ENCODE measurements around the gene FCHSD1.
"Not testable (repeated sequence)": the region's sequence is repeated elsewhere in the genome, so short reads cannot be mapped to it uniquely, and the experiment has no call there.

The FCHSD1 gene

DNA sequence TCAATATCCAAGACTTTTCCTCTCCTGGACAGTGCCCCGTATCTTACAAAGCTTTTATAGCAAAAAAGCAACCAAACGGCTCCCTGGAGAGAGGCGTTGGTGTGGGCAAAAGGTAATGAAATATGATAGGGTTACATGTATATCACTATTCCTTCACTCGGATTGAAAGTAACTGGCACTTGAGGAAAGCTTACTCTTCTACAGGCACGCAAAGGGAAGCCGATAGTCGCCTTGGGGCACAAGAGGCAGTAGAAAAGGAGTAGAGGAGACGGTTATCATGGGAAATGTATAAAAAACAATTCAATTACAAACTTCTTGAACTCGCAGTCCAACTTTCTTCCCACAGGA, 33.6 kb downstream of the FCHSD1 start:
- DNase-seq (ENCODE audit: low read depth, low spot score) = no peak

DNA sequence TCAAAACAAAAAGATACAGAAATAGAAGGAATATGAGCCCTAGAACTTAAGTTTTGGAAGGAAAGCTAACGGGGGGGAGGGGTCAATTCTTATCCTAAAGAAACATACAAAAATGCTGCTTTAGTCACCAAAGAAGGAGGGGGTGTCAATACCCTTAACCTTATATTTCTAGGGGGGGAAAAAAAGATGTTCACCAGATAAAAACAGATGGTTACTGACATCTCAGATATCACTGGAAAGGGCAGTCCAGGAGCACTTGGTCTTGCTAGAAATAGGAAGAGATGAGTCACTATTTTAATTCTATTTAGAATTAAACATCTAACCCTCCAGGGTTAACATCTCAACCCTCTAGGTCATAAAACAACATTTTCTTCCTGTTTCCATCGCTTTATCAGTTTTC, 34.1 kb downstream of the FCHSD1 start:
- no peak for DNase-seq (ENCODE audit: low read depth, low spot score)

DNA sequence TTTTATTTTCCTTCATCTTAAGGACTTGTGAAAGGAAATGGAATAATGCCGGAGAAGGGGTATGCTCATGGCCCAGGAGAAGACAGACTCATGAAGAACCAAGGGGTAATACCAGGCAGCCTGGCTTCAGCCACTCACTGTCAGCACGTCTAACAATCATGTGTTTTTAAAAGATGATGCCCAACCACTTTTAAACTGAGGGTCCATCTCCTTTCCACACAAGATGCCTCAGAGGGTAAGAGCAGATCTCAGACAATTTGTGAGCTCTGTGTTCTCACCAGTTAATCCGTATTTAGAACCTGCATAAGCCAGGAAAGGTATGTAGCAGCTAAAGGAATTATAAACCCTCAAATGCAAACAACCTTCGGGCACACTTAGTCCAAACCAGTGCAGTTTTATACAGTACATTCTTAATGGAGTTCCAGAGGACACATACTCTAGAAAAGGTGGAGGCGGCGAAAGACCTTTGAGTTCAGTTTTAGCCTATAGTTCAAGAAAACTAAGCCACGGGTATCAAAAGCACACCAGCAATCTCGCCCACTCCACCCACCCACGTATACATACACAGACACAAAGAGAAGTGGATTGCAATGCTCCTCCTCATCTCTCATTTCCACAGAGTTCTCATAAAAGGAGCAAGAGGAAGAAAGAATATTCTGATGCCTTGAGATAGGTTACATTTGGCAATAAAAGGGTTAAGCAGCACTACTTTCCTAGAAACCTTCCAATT, 35.1 kb downstream of the FCHSD1 start:
- no peak for DNase-seq (ENCODE audit: low read depth, low spot score)

DNA sequence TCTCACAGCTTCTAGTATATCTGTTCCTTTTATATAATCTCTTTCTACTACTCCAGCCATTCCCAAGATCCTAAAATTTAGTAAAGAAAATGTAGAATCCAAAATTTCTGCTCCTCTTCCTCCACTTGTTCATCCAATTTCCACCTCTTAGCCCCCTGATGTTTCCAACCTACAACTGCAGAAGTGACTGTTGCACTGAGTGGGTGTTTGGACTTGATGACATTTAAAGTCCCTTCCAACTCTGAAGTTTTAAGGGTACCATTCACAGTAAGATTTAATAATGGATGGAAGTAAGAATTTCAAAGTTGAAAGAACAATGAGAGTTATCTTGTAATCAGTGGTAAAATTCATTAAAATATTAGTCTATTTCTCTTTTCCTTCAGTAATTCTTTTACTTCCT, 37.9 kb downstream of the FCHSD1 start:
- DNase-seq (ENCODE audit: low read depth, low spot score) = no peak

DNA sequence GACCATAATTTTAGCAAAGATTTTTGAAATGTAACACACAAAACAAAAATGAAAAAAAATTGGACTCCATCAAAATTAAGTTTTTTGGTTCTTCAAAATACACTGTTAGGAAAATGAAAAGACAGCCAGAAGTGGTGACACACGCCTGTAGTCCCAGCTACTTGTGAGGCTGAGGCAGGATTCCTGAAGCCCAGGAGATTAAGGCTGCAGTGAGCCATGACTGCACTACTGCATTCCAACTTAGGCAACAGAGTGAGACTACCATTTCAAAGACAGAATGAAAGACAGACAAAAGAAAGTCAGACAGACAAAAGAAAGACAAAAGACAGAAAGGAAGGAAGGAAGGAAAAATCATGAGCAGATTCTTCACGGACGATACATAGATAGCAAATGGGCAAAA, 39.9 kb downstream of the FCHSD1 start:
- no peak for DNase-seq (ENCODE audit: low read depth, low spot score)

DNA sequence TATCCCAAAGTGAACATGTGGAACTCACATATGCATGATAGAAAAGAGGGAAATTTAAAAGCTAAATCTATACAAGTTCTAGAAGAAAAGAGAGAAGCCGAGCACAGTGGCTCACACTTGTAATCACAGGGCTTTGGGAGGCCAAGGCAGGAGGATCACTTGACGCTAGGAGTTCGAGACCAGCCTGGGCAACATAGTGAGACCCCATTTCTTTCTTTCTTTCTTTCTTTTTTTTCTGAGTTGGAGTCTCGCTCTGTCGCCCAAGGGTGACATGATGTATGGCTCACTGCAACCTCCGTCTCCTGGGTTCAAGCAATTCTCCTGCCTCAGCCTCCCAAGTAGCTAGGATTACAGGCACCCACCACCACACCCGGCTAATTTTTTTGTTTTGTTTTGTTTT, 41.3 kb downstream of the FCHSD1 start:
- not testable (repeated sequence) for DNase-seq (ENCODE audit: low read depth, low spot score)

DNA sequence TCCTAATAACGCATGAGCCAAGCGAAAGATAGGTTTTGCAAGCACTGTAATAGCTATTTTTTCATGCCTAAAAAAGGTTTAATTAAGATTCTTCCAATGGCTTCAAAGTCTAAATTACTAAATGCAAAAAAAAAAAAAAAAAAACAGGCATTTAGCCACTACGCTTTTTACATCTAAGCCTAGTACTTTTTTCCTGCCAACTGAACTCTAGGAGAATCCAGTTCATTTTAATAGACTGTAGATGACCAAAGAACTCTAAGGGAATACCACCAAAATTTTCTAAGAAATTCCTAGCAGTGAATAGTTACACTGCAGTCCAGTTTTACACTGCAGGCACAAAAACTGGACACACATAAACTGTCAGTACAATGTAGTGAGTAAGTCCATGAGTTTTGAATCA, 42.2 kb downstream of the FCHSD1 start:
- no peak for DNase-seq (ENCODE audit: low read depth, low spot score)

DNA sequence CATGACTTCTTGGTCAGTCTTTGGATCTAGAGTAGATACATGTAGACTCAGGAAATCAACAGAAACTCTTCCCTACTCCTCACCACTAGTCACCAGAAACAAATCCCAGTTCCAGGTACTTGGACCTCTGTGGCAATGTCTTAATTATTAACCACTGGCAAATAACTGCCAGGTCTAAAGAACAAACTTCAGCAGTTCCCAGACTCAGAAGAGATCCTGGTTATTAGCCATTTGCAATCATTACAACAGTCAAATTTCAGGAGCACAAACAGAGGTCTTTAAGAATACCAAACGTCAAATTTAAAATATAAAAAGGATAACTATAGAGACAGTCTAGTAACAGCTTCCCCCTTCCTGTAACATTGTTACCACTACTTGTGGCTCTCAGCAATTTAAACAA, 42.7 kb downstream of the FCHSD1 start:
- no peak for DNase-seq (ENCODE audit: low read depth, low spot score)

DNA sequence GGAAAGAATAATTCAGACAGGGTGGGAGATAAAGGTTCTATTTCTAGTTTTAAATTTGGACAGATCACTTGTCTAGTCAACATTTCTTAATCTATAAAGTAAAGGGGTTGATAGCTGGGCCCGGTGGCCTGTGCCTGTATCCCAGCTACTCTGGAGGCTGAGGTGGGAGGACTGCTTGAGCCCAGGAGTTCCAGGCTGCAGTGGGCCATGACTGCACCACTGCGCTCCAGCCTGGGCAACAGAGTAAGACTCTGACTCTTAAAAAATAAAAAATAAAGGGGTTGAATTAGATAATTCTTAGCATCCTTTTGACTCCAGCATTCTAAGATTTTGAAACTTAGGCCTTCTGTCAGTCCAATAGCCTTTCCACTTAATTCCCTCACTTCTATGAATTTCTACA, 43.2 kb downstream of the FCHSD1 start:
- DNase-seq (ENCODE audit: low read depth, low spot score) = no peak

DNA sequence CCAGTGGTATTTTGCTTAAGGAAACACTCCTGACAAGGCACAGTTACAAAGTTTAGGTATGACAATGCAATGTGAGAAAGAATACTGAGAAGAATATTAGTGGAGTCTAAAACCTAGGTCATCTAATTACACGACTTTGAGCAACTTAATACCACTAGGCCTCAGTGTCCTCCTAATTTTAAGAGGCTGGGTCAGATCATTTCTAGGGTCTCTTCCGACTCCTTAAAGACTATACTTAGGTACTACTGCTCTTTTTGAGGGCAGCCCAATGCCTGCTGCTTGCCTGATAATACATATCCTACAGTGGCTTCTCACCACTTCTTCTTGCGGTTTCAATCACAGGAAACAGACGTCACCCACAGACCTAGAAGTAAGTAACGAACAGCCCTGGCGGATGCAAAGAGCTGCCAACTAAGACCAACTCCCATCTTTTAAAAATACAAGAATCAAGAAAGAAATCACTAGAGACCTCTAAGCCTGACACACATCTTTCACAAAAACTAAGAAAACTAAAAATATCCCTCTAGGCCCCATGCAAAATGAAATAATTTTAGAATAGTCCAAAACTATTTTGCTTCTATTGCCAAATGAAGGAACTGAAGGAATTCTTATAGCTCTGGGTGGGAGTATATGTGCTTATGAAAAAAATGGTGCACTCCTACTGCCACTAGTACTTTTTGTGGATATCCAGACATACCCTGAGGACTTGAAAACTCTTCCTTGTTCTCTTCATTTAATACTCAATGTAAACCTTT, 45.5 kb downstream of the FCHSD1 start:
- peak; percentile 64 for DNase-seq (ENCODE audit: low read depth, low spot score)

DNA sequence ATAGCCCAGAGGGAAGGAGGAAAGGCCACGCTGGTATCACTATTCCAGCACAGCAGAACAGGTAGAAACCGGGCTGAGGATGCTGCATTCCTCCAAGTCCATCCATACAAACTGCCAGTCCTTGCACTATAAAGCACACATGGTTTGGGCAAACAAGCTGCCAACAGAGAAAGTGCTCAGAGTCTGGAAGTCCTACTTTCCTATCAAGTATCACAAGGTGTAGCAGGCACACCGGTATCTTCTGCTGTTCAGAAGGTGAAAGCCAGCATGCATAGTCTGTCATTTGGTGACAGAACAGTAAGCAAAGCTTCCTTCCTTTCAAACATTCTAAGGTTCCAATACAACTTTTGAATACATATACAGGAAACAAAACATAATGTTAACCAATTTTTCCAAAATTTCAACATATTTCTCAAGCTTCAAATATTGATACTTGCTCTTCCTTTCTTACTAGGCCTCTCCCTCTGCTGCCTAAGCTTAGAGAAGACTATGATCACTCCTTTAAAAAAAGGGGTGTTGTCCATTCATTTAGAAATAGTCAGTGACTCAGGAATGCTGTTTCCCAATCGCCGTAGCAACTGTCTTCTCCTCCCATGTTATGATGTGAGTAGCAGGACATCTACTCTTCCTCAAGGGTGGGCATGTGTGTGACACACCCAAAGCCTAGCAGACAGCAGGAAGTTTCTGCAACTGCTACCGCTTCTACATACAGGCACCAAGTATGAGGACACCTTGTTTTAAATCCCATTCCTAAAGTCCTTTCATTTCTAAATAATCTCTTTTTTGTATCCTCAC, 47.1 kb downstream of the FCHSD1 start:
- DNase-seq (ENCODE audit: low read depth, low spot score) = no peak

DNA sequence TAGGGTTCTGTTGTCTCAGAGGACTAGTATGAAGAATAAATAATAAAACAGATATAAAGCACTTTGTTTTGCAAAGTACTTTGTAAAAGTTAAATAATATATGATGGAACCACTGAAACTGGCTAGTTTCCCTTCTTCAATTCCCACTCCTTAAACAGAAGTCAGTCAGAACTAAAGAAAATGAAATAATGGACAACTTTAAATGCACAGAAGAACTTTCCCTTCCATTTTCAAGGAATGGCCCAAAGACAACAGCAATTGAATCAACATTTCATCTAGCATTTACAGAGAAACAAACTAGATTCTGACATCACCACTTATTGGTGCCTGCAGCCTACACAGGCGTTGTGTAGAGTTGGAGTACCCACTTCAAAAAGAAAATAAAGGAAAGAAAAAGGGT, 48.6 kb downstream of the FCHSD1 start:
- no peak for DNase-seq (ENCODE audit: low read depth, low spot score)

DNA sequence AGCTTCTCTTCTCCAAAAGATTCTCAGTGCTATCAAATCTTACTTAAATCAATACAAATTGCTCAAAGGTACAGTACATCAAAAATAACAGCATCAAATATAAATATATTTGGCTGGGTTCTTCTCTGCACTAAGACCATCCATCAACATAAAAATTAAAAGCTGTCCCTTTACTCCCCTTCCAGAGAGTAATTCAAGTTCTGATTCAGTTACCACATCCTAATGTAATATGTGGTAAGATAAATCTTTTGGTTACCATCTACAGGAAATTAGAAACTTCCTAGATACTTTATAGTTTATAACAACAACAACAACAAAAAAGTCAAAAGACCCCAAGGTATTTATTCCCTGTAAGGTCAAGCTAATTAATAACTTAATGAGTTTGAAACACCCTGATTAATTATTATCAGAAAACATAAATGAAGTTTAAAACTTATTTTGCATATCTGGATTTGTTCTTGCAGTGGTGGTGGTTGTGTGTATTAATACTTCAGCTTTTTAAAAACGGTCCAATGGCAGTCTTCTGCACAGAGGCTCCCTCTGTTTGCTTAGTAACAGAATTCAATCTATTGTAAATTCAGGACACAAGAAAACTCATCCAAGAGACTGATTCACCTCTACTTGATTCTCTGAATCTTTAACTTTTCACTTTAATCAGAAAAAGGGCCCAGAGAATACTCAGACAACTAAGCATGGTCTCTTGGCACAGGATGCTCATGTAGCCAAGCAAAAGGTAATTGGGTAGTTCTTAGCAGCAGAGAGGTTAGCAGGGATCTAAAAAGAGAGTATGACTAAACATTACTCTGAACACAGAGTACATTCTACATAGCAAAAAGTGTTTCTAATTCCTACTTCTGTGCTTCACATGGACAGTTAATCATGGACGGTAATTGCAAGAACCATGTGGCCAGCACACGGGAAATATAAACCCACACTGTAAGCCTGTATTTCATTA, 52.5 kb downstream of the FCHSD1 start:
- no peak for DNase-seq (ENCODE audit: low read depth, low spot score)

DNA sequence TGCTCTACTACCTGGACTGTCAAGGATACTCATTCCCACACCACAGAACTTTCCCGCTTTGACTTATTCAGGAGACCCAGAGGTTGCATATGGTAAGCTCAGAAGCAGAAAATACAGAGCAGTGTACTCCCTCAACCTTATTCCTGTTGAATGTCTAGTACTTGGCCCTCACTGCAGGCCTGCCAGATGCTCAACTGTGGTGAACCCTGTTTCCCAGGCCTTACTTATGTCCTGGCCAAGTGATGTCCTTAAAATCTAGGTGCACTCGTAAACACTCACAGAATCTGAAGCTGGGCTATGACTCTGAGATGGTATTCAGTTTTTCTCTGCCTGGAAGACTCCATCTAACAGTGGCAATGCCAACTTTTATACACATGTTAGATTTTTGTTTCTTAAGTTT, 53.4 kb downstream of the FCHSD1 start:
- no peak for DNase-seq (ENCODE audit: low read depth, low spot score)

DNA sequence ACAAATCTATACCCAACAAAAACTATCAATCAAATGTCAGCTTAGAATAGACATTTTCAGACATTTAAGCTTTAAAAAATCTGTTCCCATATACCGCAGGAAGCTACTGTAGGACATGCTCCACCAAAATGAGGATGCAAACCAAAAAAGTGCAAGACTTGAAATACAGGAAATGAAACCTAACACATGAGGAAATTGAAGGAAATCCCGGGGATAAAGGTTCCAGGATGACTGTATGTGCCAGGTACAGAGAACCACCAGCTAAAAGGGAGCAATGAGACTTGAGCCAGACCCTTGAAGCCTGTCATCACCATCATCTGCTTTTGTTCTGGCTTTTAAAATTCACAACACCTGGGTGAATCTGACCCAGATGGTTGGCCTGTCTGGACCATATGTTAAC, 53.8 kb downstream of the FCHSD1 start:
- no peak for DNase-seq (ENCODE audit: low read depth, low spot score)

DNA sequence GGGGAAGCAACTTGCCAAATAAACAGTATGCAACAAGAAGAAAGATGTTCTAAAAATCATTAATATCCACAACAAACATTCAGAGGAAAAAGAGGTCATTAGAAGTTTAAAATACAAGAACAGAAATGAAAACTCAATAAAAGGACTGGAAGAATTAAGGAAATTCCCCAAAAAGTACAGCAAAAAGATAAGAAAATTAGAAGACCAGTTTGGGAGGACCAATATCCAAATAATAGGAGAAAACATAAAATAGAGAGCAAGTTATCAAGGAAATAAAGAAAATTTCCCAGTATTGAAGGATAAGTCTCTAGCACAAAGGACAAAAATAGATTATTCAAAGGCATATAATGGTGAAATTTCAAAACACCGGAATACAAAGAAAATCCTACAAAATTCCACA, 54.4 kb downstream of the FCHSD1 start:
- no peak for DNase-seq (ENCODE audit: low read depth, low spot score)

DNA sequence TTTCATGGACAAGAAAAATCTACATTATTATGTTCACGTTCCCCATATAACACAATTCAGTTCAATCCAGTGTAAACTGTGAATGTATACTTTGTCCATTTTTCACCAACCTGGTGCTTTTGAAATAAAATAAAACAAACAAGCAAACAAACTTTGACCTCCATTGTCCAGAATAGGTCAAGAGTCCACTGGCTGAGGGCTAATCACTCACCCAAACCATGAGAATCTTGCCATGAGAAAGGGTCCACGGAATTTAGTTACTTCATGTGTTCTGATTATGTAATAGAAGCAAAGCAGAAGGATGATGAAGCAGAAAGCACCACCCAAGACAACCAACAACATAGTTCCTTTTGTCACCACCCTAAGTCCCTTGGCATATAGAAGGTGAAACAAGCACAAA, 61.1 kb downstream of the FCHSD1 start:
- DNase-seq (ENCODE audit: low read depth, low spot score) = no peak

Measured in activated CD4-positive, CD25-positive, alpha-beta regulatory T cell treated with anti-CD3 and anti-CD28 coated beads, Interleukin-2, amount 50 U/mL, for 16 hours (primary cell).